VCaP (cell line): ENCODE measurements around the gene SEPTIN1.

Source experiments
- H3K27ac ChIP-seq: fragments of 450-650 bp; 2 replicates; pipeline ENCODE4 v1.5.1; 2017
- CTCF ChIP-seq: fragments of 450-650 bp; conservative IDR thresholded peaks from 2 replicates; pipeline ENCODE4 v1.5.1; 2017; ENCODE audit warnings: mild to moderate bottlenecking, moderate library complexity

Gene SEPTIN1

GRCh38 chr16:30366511-30366910 lies 15.8 kb downstream of the SEPTIN1 start:
- TF ChIP-seq CTCF, result no peak
- no peak overlapping the region for H3K27ac ChIP-seq

DNA sequence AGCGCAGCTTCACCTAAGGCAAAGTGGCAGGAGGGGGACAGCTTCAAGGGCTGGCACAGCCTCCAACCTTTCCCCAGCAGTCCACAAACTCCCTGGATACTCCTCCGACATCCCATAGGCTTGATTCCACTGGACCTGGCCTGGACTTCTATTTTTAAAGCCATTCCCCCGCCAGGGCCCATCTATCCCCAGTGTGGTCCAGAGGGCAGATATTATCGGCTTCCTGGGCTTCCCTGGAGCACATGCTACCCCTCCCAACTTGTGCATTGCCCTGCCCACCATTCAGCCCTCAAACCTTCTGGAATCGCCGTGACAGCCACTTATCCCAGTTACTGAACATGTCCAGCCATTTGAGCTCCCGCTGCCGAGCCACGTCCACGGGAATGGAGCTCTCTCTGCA lies 17.2 kb downstream of the SEPTIN1 start:
- TF ChIP-seq CTCF, result no peak
- H3K27ac ChIP-seq, result no peak overlapping the region

DNA sequence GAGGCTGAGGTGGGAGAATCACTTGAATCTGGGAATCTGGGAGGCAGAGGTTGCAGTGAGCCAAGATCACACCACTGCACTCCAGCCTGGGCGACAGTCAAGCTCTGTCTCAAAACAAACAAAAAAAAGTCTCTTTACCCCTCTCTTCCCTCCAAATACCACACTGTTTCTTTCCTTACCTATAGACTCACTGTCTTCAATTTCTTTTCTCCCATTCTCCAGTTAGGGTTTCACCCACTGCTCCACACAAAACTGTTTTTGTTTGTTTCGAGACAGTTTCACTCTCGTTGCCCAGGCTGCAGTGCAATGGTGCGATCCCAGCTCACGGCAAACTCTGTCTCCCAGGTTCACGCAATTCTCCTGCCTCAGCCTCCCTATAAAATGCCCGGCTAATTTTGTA lies 21.2 kb downstream of the SEPTIN1 start:
- no peak for TF ChIP-seq CTCF
- H3K27ac ChIP-seq, result no peak overlapping the region

- no peak for TF ChIP-seq CTCF
- H3K27ac ChIP-seq, result no peak overlapping the region
These were observed 22.5 kb downstream of the SEPTIN1 start for GRCh38 chr16:30359871-30360170.

GRCh38 chr16:30358990-30359870 lies 23.1 kb downstream of the SEPTIN1 start:
- TF ChIP-seq CTCF, result no peak
- H3K27ac ChIP-seq, result no peak overlapping the region

DNA sequence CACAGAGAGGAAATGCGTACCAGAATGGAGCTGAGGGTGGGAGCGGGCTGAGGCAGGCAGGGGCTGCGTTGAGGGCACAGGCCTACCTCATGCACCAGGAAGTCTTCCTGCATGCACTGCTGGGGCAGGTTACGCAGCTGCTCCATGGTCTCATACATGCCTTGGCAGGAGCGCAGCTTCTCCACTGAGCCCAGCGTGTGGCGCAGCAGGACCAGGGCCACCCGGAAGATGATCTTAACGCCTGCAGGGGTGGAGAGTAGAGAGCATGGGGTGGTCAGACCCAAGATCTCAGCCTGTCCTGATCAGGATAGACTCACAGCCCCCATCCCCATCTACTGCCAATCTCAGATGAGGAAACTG lies 23.8 kb downstream of the SEPTIN1 start:
- no peak for TF ChIP-seq CTCF
- H3K27ac ChIP-seq, result no peak overlapping the region

DNA sequence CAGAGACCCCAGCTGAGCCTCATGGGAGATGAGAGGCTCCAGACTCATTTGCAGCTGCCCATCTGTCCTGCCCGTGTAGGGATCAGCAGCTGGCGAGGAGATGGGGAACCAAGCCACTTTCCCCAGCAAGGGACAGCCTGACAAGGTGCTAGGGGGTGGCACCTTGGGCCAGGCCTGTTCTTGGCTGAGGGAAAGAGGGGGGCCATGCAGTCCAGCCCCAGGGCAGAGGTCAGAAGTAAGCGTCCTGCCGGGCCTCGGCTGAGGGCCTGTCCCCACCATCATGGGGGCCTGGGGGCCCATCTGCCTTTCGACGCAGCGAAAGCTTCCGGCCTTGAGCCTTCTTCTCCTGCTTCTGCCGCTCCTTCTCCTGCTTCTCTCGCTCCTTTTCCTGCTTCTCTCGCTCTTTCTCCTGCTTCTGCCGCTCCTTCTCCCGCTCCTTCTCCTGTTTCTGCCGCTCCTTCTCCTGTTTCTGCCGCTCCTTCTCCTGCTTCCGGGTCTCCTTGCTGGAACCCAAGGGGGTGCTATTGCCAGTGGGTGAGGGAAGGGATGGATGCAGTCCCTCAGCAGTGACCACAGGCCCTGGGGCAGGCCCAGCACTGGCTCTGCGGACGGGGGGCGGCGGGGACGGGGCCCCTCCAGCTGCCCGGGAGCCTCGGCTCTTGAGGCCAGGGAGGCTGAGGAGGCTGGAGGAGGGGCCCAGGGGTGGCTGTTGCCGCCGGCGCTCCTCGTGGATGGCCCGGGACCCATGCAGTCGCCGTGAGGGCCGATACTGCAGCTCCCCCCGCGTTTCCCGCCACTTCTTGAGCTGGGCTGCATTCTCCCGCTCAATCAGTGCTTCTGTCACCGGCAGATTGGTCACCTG lies 24.4 kb downstream of the SEPTIN1 start:
- no peak for TF ChIP-seq CTCF
- no peak overlapping the region for H3K27ac ChIP-seq
